Transverse colon (tissue), 4 donors: ENCODE results near the gene POLD4. TPM values are rescaled to one million over a fixed set of nuclear protein-coding genes. Genes with fewer than 3 reads are reported as not detected.
A peak's percentile ranks its signal among the peaks of the same experiment; 100 is the strongest.

ENCODE experiments used
- DNase-seq: peaks from one replicate; pipeline ENCODE4 v3.0.0-alpha.2; 2019
- H3K27ac ChIP-seq, 4 donors: fragments of 200-600 bp; sonication (generic); 2 replicates each; pipeline ENCODE4 v1.5.1; 2016 to 2018; ENCODE audit warnings: inconsistent platforms in 4 of 4
- H3K27me3 ChIP-seq: fragments of 200-600 bp; sonication (generic); 2 replicates; pipeline ENCODE4 v1.5.1; 2017; ENCODE audit warnings: inconsistent platforms
- H3K36me3 ChIP-seq, 4 donors: fragments of 200-600 bp; sonication (generic); 2 replicates each; pipeline ENCODE4 v1.5.1; 2017 to 2019; ENCODE audit warnings: inconsistent platforms in 4 of 4
- H3K4me1 ChIP-seq, 4 donors: fragments of 200-600 bp; sonication (generic); 2 replicates each; pipeline ENCODE4 v1.5.1; 2017 to 2020; ENCODE audit warnings: inconsistent platforms in 4 of 4
- H3K4me3 ChIP-seq, 4 donors: fragments of 200-600 bp; sonication (generic); 1 replicate in 1 of 4; 2 replicates in 3 of 4; pipeline versions ENCODE4 v1.5.1 to v1.6.1; 2017 to 2019; ENCODE audit warnings: inconsistent platforms in 4 of 4
- H3K9me3 ChIP-seq, 2 donors: fragments of 200-600 bp; sonication (generic); 2 replicates each; pipeline ENCODE4 v1.5.1; 2017 to 2019; ENCODE audit warnings: inconsistent platforms in 2 of 2
- EP300 ChIP-seq: sonication (generic); formaldehyde crosslinking; IDR thresholded peaks from one replicate; pipeline ENCODE4 v1.6.1; 2017; ENCODE audit warnings: antibody characterized with exemption, low read depth
- POLR2A ChIP-seq: fragments of 450-650 bp; IDR thresholded peaks from one replicate; pipeline ENCODE4 v1.6.1; 2016; ENCODE audit warnings: antibody characterized with exemption, mild to moderate bottlenecking, moderate library complexity
- POLR2AphosphoS5 ChIP-seq, 3 donors: sonication (generic); formaldehyde crosslinking; IDR thresholded peaks; one replicate each; pipeline ENCODE4 v1.6.1; 2016; ENCODE audit warnings: antibody characterized with exemption in 3 of 3
- WGBS, 2 donors: methylation state at CpG; one replicate each; pipeline ENCODE4 v1.1.5; 2018; ENCODE audit warnings: low coverage in 1 of 2; 5-methylcytosine and 5-hydroxymethylcytosine counted together
- in situ Hi-C, 4 donors: fragments of 200-750 bp; cut with MboI; loops; one replicate each; pipeline versions ENCODE4 v1.15.0 to v1.15.1; 2017; ENCODE audit warnings: low sequenced_read_pairs in 3 of 4, low pct_ligation_motif_present in 1 of 4, low pct_unique_long_range_greater_than_20kb in 1 of 4
- intact Hi-C: fragments of 100-400 bp; cut with DNase I; formaldehyde crosslinking; loops from one replicate; pipeline ENCODE4 v1.15.1; 2023; ENCODE audit warnings: low total_unique reads
- total RNA-seq, 4 donors: library from RNA; depleted of rRNA; stranded (reverse); fragments of >200 nt; gene quantifications; one replicate each; pipeline ENCODE4 v1.1.0, GENCODE V29; 2016
- TF ChIP-seq, protein P1 (sequence below), 5 experiments: fragments of 200-600 bp in 3 of 5; fragments of 450-650 bp in 2 of 5; sonication (generic) in 3 of 5; IDR thresholded peaks; 1 replicate in 2 of 5; 2 replicates in 3 of 5; pipeline ENCODE4 v1.5.1; 2016 to 2017; ENCODE audit warnings: antibody characterized with exemption in 5 of 5, inconsistent platforms in 3 of 5, mild to moderate bottlenecking in 2 of 5, moderate library complexity in 1 of 5

POLD4 gene
- total RNA-seq, 4 donors from 2014 or later: 261 to 372 (median 319) TPM

DNA sequence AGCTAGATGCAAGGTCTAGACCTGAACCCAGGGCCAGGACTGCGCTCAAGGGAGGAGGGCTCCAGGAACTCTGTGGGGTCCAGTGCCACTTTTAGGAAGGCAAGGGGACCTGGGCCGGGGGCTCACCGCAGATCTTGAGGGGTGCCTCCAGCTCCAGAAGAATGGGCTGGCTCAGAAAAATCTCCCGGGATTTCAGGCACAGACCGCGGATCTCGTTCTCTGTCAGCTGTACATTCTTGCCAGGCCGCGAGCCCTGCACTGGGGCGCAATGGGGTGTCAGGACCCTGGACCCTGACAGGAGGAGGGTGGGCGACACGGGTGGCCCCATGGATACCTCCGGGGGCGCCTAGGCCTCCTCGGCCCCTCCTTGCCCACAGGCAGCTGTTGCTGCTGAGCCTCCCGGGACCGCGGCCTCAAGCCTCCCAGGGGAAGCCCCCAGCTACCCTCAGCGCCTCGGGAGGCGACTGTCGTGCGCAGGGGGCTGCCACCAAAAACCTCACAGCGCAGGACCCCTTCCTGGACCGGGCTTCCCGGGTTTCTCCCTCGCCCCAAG is 47.7 kb upstream of the POLD4 start:
- TF ChIP-seq EP300: no peak
- TF ChIP-seq, protein P1, sequence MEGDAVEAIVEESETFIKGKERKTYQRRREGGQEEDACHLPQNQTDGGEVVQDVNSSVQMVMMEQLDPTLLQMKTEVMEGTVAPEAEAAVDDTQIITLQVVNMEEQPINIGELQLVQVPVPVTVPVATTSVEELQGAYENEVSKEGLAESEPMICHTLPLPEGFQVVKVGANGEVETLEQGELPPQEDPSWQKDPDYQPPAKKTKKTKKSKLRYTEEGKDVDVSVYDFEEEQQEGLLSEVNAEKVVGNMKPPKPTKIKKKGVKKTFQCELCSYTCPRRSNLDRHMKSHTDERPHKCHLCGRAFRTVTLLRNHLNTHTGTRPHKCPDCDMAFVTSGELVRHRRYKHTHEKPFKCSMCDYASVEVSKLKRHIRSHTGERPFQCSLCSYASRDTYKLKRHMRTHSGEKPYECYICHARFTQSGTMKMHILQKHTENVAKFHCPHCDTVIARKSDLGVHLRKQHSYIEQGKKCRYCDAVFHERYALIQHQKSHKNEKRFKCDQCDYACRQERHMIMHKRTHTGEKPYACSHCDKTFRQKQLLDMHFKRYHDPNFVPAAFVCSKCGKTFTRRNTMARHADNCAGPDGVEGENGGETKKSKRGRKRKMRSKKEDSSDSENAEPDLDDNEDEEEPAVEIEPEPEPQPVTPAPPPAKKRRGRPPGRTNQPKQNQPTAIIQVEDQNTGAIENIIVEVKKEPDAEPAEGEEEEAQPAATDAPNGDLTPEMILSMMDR (IDR thresholded peaks at IDR 0.05): peak in 2 of 5 experiments; percentile 16 to 22
- Histone ChIP-seq H3K27ac (peak overlapping the region; percentile 90 to 98 (median 93)), H3K27me3 (no peaks in the 10 kb centered on the region), H3K36me3 (peaks cover 0 to 24% (median 9%) of the 10 kb centered on the region in 4 donors), H3K4me3 (peak overlapping the region; percentile 64 to 98 (median 92)), H3K4me1 (peaks cover 20 to 38% (median 30%) of the 10 kb centered on the region in 4 donors), H3K9me3 (no peaks in the 10 kb centered on the region)
- in situ Hi-C loops (no loop called here), intact Hi-C loops (loop anchor here (1.0 to 5.0 kb wide), 2 partner anchors 81 to 105 kb away; partner anchors contain the start of gene AIP)
- DNase-seq: no peak
- WGBS, 2 donors: 3% methylated on average over 12 of the region's 27 CpGs; no CpG with 5 or more reads in 1 of the 2 donors

GRCh38 chr11:67400251-67400941 is 47.0 kb upstream of the POLD4 start:
- Histone ChIP-seq H3K4me1 (peaks cover 20 to 38% (median 30%) of the 10 kb centered on the region in 4 donors), H3K27ac (peak overlapping the region; percentile 90 to 98 (median 93)), H3K36me3 (peaks cover 0 to 24% (median 9%) of the 10 kb centered on the region in 4 donors), H3K27me3 (no peaks in the 10 kb centered on the region), H3K4me3 (peak overlapping the region; percentile 64 to 98 (median 92)), H3K9me3 (no peaks in the 10 kb centered on the region)
- intact Hi-C loops (loop anchor here (5.0 kb wide), 1 partner anchor 82 kb away; the partner anchor contains the start of gene AIP), in situ Hi-C loops (no loop called here)
- 26% methylated on average over 23 of the region's 23 CpGs; no CpG with 5 or more reads in 1 of the 2 donors for WGBS, 2 donors
- no peak for TF ChIP-seq EP300
- TF ChIP-seq, protein P1 (IDR thresholded peaks at IDR 0.05): no peak
- peak; percentile 54 to 79 (median 64) for TF ChIP-seq POLR2AphosphoS5 (IDR thresholded peaks at IDR 0.05)
- TF ChIP-seq POLR2A: no peak
- peak; percentile 52 for DNase-seq

DNA sequence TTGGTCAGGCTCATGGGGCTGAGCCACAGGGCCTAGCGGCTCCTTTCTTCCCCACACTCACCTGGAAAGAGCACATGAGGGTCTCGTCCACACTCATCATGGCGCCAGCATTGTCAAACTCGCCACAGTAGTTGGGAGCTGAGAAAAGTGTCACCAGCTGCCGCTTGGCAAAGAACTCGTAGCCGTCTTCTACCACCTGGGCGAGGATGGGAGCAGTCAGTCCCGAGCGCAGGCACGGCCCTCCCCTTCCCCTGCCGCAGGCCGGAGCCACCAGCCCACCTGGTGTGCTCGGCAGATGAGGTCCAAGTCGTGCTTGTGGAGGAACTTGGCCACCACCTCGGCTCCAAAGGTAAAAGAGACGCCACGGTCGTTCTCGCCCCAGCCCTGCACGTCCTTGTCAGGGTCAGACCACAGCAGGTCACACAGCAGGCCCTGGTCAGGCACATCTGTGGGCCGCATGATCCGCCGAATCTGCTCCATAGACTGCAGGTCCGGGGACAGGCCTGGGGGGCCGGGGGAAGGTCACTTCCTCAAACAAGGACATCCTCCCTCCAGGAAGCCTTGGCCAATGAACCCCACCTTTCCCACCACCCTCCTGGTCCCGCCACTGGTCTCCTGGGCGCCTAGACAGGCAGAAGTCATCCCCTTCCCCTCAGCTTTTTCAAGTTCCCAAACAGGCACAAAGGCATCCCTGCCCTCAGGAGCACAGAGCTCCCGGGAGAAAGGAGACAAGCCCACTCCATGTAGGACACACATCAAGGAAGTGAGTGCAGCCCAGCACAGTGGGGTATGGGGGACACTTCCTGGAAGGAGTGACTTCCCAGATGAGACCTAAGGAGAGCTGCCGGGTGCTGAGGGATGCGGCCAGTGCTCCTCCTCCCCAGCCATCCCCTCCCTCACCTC is 45.6 kb upstream of the POLD4 start:
- no peak for TF ChIP-seq POLR2A
- TF ChIP-seq POLR2AphosphoS5 (IDR thresholded peaks at IDR 0.05): peak in 1 of 3 donors; percentile 7
- TF ChIP-seq, protein P1 (IDR thresholded peaks at IDR 0.05): no peak
- in situ Hi-C loops (loop anchor here in 3 of 4 donors (10.0 to 25.0 kb wide), 2 partner anchors 86 to 137 kb away; partner anchors contain the start of genes AIP (in 2 of the 3) and GRK2 (in 1 of the 3)), intact Hi-C loops (no loop called here)
- no peak for DNase-seq
- H3K9me3 ChIP-seq: no peaks in the 10 kb centered on the region
- H3K4me3 ChIP-seq: no peak overlapping the region
- H3K4me1 ChIP-seq: peaks cover 20 to 38% (median 30%) of the 10 kb centered on the region in 4 donors
- H3K27ac ChIP-seq: no peak overlapping the region
- WGBS, 2 donors: 73 to 88% methylated on average over 3 to 27 of the region's 31 CpGs
- no peaks in the 10 kb centered on the region for H3K27me3 ChIP-seq
- peaks cover 0 to 24% (median 9%) of the 10 kb centered on the region in 4 donors for H3K36me3 ChIP-seq
